IPS-20b (cell line): ENCODE measurements around the gene NUMB.

Source experiments
- H3K27ac ChIP-seq: one replicate; pipeline ENCODE4 v1.5.1; 2013; ENCODE audit warnings: low read length
- H3K27me3 ChIP-seq: 2 replicates; pipeline ENCODE4 v1.6.1; 2013; ENCODE audit warnings: mild to moderate bottlenecking, low read length, inconsistent platforms; ENCODE audit not compliant: insufficient read depth
- H3K36me3 ChIP-seq: 2 replicates; pipeline ENCODE4 v1.6.1; 2013; ENCODE audit warnings: low read depth, mild to moderate bottlenecking, inconsistent platforms, low read length, moderate library complexity; ENCODE audit not compliant: insufficient read depth
- H3K4me1 ChIP-seq: 2 replicates; pipeline ENCODE4 v1.6.1; 2013; ENCODE audit warnings: mild to moderate bottlenecking, control low read depth, inconsistent platforms, low read length, moderate library complexity; ENCODE audit not compliant: insufficient read depth
- H3K4me3 ChIP-seq: 2 replicates; pipeline ENCODE4 v1.5.1; 2013; ENCODE audit warnings: mild to moderate bottlenecking, low read length, inconsistent platforms
- H3K9ac ChIP-seq: 2 replicates; pipeline ENCODE4 v1.6.1; 2013; ENCODE audit warnings: low read depth, mild to moderate bottlenecking, inconsistent platforms, low read length, moderate library complexity
- H3K9me3 ChIP-seq: 2 replicates; pipeline ENCODE4 v1.6.1; 2013; ENCODE audit warnings: mild to moderate bottlenecking, low read depth, low read length, inconsistent platforms; ENCODE audit not compliant: insufficient read depth

Gene NUMB

GRCh38 chr14:73462815-73463214, 4.5 kb upstream of the NUMB start:
- H3K27ac ChIP-seq: no peak overlapping the region
- H3K4me1 ChIP-seq: peaks cover 7% of the 10 kb centered on the region; the same call in 1 of the 2 replicates
- H3K4me3 ChIP-seq: no peak overlapping the region

GRCh38 chr14:73462048-73462715, 3.8 kb upstream of the NUMB start:
- no peaks in the 10 kb centered on the region for H3K36me3 ChIP-seq
- peaks cover 7% of the 10 kb centered on the region; the same call in 1 of the 2 replicates for H3K4me1 ChIP-seq
- no peaks in the 10 kb centered on the region for H3K9me3 ChIP-seq
- H3K27ac ChIP-seq: no peak overlapping the region
- H3K4me3 ChIP-seq: no peak overlapping the region
- H3K27me3 ChIP-seq: no peaks in the 10 kb centered on the region
- peak overlapping the region; percentile 21; the same call in 1 of the 2 replicates for H3K9ac ChIP-seq

More at GRCh38 chr14:73462815-73463214, 4.5 kb upstream of the NUMB start:
- Histone ChIP-seq H3K9me3 (no peaks in the 10 kb centered on the region), H3K27me3 (no peaks in the 10 kb centered on the region), H3K36me3 (no peaks in the 10 kb centered on the region), H3K9ac (no peak overlapping the region)

DNA sequence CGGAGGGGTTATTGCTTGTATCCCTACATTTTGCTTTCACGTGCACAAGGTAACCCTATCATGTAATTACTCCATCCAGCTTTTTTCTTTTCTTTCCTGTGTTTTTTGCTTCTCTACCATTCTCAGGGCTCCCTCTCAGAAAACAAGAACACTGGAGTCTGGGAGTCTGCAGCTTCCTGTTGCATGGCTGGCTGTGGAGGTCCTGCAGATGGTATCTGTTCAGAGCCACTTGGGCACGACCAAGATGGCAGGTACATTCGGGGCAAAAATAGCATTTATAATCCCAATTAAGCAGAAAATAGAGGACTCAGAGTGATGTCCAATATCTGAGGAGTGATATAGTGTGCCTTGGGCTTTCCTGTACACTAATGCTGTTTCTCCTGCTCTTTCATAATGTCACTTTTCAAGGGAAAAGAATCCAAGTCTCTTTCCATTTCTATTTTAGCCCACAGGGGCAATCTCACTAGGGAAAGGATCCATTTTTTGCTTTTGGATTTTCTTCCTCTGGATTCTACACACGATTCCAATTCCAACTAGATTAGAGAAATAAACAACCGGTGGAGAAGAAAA, 3.2 kb upstream of the NUMB start:
- H3K4me3 ChIP-seq: no peak overlapping the region
- no peak overlapping the region for H3K9ac ChIP-seq
- H3K27me3 ChIP-seq: no peaks in the 10 kb centered on the region
- no peaks in the 10 kb centered on the region for H3K9me3 ChIP-seq
- H3K27ac ChIP-seq: no peak overlapping the region
- peaks cover 11% of the 10 kb centered on the region; the same call in 1 of the 2 replicates for H3K4me1 ChIP-seq
- H3K36me3 ChIP-seq: no peaks in the 10 kb centered on the region

DNA sequence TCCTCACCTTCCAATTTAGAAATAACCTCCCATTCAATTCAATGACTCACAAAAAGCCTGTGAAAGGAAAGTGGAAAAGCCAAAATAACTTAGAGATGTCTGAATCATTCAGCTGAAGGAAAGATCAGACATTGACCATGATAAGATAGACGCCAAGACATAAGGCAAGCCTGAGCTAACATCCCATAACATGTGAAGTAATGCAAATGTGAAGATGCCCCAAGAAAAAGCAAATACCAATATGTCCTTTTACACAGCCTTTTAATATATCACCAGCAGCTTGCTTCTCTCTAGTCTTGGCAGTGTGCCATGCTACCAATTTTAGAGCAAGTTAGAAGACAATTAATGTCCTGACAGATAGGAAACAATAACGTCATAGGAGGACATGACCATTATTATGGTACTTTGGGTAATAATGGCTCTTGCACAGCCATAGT, 2.4 kb upstream of the NUMB start:
- H3K27ac ChIP-seq: no peak overlapping the region

DNA sequence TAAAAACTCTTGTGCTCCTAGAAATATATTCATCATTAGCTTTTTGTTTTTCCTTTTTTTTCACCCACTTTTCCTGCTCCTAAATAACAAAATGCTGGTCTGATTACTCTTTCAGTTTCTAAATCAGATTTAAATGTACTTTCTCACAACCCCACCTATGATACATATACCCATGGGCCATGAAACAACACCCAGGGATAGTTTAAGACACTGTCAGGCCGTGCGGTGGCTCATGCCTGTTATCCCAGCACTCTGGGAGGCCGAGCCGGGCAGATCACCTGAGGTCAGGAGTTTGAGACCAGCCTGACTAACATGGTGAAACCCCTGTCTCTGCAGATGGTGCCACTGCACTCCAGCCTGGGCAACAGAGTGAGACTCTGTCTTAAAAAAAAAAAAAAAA, 1.6 kb upstream of the NUMB start:
- no peak overlapping the region for H3K4me3 ChIP-seq
- H3K9me3 ChIP-seq: no peaks in the 10 kb centered on the region
- no peaks in the 10 kb centered on the region for H3K27me3 ChIP-seq
- H3K36me3 ChIP-seq: no peaks in the 10 kb centered on the region
- H3K27ac ChIP-seq: no peak overlapping the region
- H3K9ac ChIP-seq: no peak overlapping the region
- H3K4me1 ChIP-seq: peaks cover 11% of the 10 kb centered on the region; the same call in 1 of the 2 replicates

More for the DNA sequence above, 2.4 kb upstream of the NUMB start:
- H3K4me1 ChIP-seq: peaks cover 11% of the 10 kb centered on the region; the same call in 1 of the 2 replicates
- H3K27me3 ChIP-seq: no peaks in the 10 kb centered on the region
- H3K36me3 ChIP-seq: no peaks in the 10 kb centered on the region
- no peaks in the 10 kb centered on the region for H3K9me3 ChIP-seq
- H3K4me3 ChIP-seq: no peak overlapping the region
- H3K9ac ChIP-seq: no peak overlapping the region

DNA sequence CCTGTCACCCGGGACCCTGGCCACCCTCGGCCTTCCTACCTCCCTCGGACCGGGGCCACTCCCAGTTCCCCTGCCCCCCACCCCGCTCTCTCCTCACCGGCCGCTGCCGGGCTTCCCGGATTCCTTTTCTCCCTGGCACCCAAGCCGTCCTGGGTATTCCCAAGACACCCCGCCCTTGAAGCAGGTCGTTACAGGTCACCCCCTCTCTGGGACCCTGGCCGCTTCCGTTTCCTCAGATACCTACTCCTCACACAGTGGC, 493 bp downstream of the NUMB start:
- Histone ChIP-seq H3K27me3 (no peaks in the 10 kb centered on the region), H3K36me3 (no peaks in the 10 kb centered on the region), H3K9ac (peak overlapping the region; percentile 84; the same call in 1 of the 2 replicates), H3K27ac (peak overlapping the region; percentile 48), H3K9me3 (no peaks in the 10 kb centered on the region), H3K4me3 (peak overlapping the region; percentile 95), H3K4me1 (peaks cover 11% of the 10 kb centered on the region; the same call in 1 of the 2 replicates)

- H3K4me1 ChIP-seq: peaks cover 11% of the 10 kb centered on the region; the same call in 1 of the 2 replicates
- peak overlapping the region; percentile 95 for H3K4me3 ChIP-seq
- no peaks in the 10 kb centered on the region for H3K9me3 ChIP-seq
- peak overlapping the region; percentile 84; the same call in 1 of the 2 replicates for H3K9ac ChIP-seq
- no peaks in the 10 kb centered on the region for H3K27me3 ChIP-seq
- peak overlapping the region; percentile 48 for H3K27ac ChIP-seq
- H3K36me3 ChIP-seq: no peaks in the 10 kb centered on the region
Measured at GRCh38 chr14:73457041-73457923, 1.1 kb downstream of the NUMB start.

DNA sequence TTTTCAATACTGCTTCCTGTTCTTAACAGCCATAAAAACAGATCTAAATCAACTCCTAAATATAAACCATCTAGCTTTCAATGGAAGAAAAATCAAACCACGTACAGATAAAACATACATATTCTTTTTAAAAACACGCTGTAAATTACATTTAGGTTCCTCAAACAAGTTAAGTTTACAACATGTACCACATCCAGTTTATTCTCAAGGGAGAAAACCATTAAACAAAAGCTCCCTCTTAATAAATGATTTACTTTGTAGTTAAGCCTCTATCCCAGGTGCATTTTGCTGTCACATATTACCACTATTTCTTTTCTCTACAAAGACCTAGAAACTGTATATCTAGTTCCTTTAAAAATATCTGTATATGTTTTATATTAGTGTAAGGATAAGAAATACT, 3.1 kb downstream of the NUMB start:
- H3K9ac ChIP-seq: no peak overlapping the region
- H3K27ac ChIP-seq: no peak overlapping the region
- no peak overlapping the region for H3K4me3 ChIP-seq
- peaks cover 8% of the 10 kb centered on the region; the same call in 1 of the 2 replicates for H3K4me1 ChIP-seq
- no peaks in the 10 kb centered on the region for H3K9me3 ChIP-seq
- no peaks in the 10 kb centered on the region for H3K36me3 ChIP-seq
- H3K27me3 ChIP-seq: no peaks in the 10 kb centered on the region

DNA sequence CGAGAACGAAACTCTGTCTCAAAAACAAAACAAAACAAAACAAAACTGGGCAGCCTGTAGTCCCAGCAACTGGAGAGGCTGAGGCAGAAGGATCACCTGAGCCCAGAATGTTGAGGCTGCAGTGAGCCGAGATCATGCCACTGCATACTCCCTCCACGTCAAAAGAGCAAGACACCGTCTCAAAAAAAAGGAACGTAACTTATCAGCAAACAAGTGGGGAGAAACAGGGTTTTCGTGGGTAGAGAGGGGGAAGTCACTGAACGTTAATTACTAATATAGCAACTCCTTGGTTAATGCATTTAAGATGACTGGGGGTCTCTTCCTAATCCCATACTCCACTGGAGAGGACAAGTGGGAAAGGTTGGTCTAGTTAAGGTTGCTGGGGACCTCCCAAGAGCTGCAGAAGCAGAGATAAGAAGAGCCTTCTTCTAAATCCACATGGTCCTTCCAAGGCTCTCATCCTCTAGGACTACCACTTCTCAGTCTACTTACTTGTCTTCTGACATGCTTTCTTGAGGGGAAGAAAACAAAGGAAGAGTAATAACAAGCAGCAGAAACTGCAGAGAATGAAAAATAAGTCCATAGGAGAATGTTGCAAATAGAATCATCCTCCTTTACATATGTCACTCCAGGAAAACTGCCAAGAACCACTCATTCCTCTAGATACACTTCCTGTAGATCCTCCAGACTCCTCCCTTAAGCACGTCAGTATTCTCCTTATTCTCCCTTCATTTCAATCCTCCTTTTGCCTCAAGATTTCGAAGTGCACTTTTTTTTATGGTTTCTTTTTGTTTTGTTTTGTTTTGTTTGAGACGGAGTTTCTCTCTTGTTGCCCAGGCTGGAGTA, 5.8 kb downstream of the NUMB start:
- H3K9me3 ChIP-seq: no peaks in the 10 kb centered on the region
- H3K4me3 ChIP-seq: no peak overlapping the region
- no peaks in the 10 kb centered on the region for H3K36me3 ChIP-seq
- no peaks in the 10 kb centered on the region for H3K27me3 ChIP-seq
- 0 out of 2 replicates have a peak, but pooled peaks cover 5% of the 10 kb centered on the region for H3K4me1 ChIP-seq
- no peak overlapping the region for H3K9ac ChIP-seq
- H3K27ac ChIP-seq: no peak overlapping the region

DNA sequence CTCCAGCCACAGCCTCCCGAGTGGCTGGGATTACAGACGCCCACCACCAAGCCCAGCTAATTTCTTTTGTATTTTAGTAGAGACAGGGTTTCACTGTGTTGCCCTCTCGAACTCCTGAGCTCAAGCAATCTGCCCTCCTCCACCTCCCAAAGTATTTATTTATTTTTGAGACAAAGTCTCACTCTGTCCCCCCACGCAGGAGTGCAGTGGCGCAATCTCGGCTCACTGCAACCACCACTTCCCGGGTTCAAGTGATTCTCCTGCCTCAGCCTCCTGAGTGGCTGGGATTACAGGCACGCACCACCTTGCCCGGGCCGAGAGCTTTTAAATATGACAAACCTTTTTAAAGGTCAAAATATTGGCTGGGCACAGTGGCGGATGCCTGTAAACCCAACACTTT, 14.6 kb downstream of the NUMB start:
- Histone ChIP-seq H3K36me3 (no peaks in the 10 kb centered on the region), H3K27me3 (no peaks in the 10 kb centered on the region)

GRCh38 chr14:73441286-73441685, 17.1 kb downstream of the NUMB start:
- Histone ChIP-seq H3K4me3 (no peak overlapping the region), H3K27ac (no peak overlapping the region), H3K27me3 (no peaks in the 10 kb centered on the region), H3K9me3 (no peaks in the 10 kb centered on the region), H3K4me1 (no peaks in the 10 kb centered on the region), H3K36me3 (no peaks in the 10 kb centered on the region), H3K9ac (no peak overlapping the region)

More for the DNA sequence above, 14.6 kb downstream of the NUMB start:
- Histone ChIP-seq H3K9me3 (no peaks in the 10 kb centered on the region), H3K9ac (no peak overlapping the region), H3K4me3 (no peak overlapping the region), H3K4me1 (no peaks in the 10 kb centered on the region), H3K27ac (no peak overlapping the region)
